PC-3 (cell line): Measurements from ENCODE around the gene CGNL1. TPM values are rescaled to one million over a fixed set of nuclear protein-coding genes. Genes with fewer than 3 reads are reported as not detected.

Source experiments
- ATAC-seq: fragments of 200-7000 bp; cut with Tn5 transposase; 2 replicates; pipeline ENCODE4 v1.9.1; 2020; ENCODE audit warnings: mild to moderate bottlenecking, moderate library complexity
- BruUV-seq: library from RNA; stranded (reverse); fragments of 400-500 nt; replicated peaks from 2 replicates; lab custom pipeline; 2021; lab: Mats Ljungman, UMichigan
- CTCF ChIA-PET: fragments of 300-600 bp; sonication (Branson Sonifier 250); formaldehyde crosslinking; loops from one replicate; lab custom pipeline; 2022; ENCODE audit warnings: antibody characterized with exemption; lab: Charles Lee
- POLR2A ChIA-PET: fragments of 300-600 bp; sonication (Branson Sonifier 250); formaldehyde crosslinking; loops from one replicate; lab custom pipeline; 2022; ENCODE audit warnings: antibody characterized with exemption; ENCODE audit not compliant: unreplicated experiment; lab: Charles Lee
- DNase-seq: peaks from one replicate; pipeline ENCODE4 v3.0.0-alpha.2; 2015
- H2AFZ ChIP-seq: fragments of 300-600 bp; sonication (generic); 2 replicates; pipeline ENCODE4 v1.6.0; 2016; ENCODE audit warnings: antibody characterized with exemption, low read length
- H3F3A ChIP-seq: fragments of 300-600 bp; sonication (generic); one replicate; pipeline ENCODE4 v1.6.0; 2017; ENCODE audit warnings: antibody characterized with exemption, low read length, control low read depth, mild to moderate bottlenecking; ENCODE audit not compliant: unreplicated experiment
- H3K27ac ChIP-seq: fragments of 300-600 bp; sonication (generic); 2 replicates; pipeline ENCODE4 v1.5.1; 2016; ENCODE audit warnings: mild to moderate bottlenecking, low read length
- H3K27me3 ChIP-seq: fragments of 300-600 bp; sonication (generic); 2 replicates; pipeline ENCODE4 v1.6.1; 2016; ENCODE audit warnings: low read length, mixed read lengths
- H3K36me3 ChIP-seq: fragments of 300-600 bp; sonication (generic); 2 replicates; pipeline ENCODE4 v1.6.1; 2016; ENCODE audit warnings: low read depth, mixed run types, low read length, mixed read lengths
- H3K4me1 ChIP-seq: fragments of 300-600 bp; sonication (generic); 2 replicates; pipeline ENCODE4 v1.5.1; 2016; ENCODE audit warnings: low read length; ENCODE audit not compliant: insufficient read depth
- H3K4me2 ChIP-seq: fragments of 300-600 bp; sonication (generic); 2 replicates; pipeline ENCODE4 v1.6.0; 2016; ENCODE audit warnings: low read length
- H3K4me3 ChIP-seq: fragments of 300-600 bp; sonication (generic); 2 replicates; pipeline ENCODE4 v1.5.1; 2016; ENCODE audit warnings: mild to moderate bottlenecking, low read length, mixed read lengths
- H3K79me2 ChIP-seq: fragments of 300-600 bp; sonication (generic); 2 replicates; pipeline ENCODE4 v1.6.1; 2017; ENCODE audit warnings: low read length, mixed read lengths
- H3K9ac ChIP-seq: fragments of 300-600 bp; sonication (generic); 2 replicates; pipeline ENCODE4 v1.6.0; 2016; ENCODE audit warnings: mild to moderate bottlenecking, low read length
- H3K9me2 ChIP-seq: fragments of 300-600 bp; sonication (generic); replicated peaks from 2 replicates; pipeline ENCODE4 v1.6.1; 2016; ENCODE audit warnings: mixed run types, low read length, mixed read lengths
- H3K9me3 ChIP-seq: fragments of 300-600 bp; sonication (generic); 2 replicates; pipeline ENCODE4 v1.6.1; 2016; ENCODE audit warnings: low read length, mixed read lengths
- H4K20me1 ChIP-seq: fragments of 300-600 bp; sonication (generic); 2 replicates; pipeline ENCODE4 v1.6.1; 2016; ENCODE audit warnings: low read length, mixed read lengths
- EZH2 ChIP-seq: fragments of 300-600 bp; sonication (generic); IDR thresholded peaks from one replicate; pipeline ENCODE4 v1.6.1; 2017; ENCODE audit warnings: antibody characterized with exemption, mild to moderate bottlenecking, low read length; ENCODE audit not compliant: unreplicated experiment
- EZH2phosphoT487 ChIP-seq: fragments of 300-600 bp; sonication (generic); IDR thresholded peaks from 2 replicates; pipeline ENCODE4 v1.6.1; 2018; ENCODE audit warnings: mild to moderate bottlenecking, antibody characterized with exemption, low read length, borderline replicate concordance
- intact Hi-C: fragments of 100-400 bp; cut with micrococcal nuclease; formaldehyde crosslinking; loops from 2 replicates; pipeline ENCODE4 v1.9.0; 2023
- total RNA-seq: library from RNA; depleted of rRNA; stranded (reverse); fragments of >200 nt; gene quantifications from 2 replicates; pipeline ENCODE4 v1.2.3, GENCODE V29; 2014
- TF ChIP-seq, protein P1 (sequence below): fragments of 300-600 bp; sonication (generic); conservative IDR thresholded peaks from 2 replicates; pipeline ENCODE4 v1.5.1; 2017; ENCODE audit warnings: antibody characterized with exemption, low read depth, mild to moderate bottlenecking, low read length

Gene CGNL1
- total RNA-seq, 1 experiment from 2014 or later, result 0.66 TPM

DNA sequence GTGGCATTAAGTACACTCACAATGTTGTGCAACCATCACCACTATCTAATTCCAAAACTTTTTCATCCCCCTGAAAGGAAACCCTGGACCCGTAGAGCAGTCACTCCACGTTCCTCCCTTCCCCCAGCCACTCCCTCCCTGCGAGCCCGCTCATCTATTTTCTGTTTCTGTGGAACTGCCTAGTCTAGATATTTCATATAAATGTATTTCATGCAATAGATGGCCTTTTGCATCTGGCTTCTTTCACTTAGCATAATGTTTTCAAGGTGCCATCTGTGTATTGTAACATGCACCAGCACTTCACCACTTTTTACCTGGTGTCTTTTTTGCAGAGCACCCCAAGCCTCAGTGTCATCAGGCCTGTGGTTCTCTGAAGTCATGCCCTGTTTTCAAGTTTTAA lies 10.7 kb downstream of the CGNL1 start:
- Histone ChIP-seq H3K27me3 (no peaks in the 10 kb centered on the region), H4K20me1 (no peaks in the 10 kb centered on the region), H3K4me3 (no peak overlapping the region), H3K9me3 (no peaks in the 10 kb centered on the region), H3K9ac (no peak overlapping the region), H3K27ac (no peak overlapping the region), H3K9me2 (no peaks in the 10 kb centered on the region), H3F3A (no peaks in the 10 kb centered on the region), H3K36me3 (no peaks in the 10 kb centered on the region), H3K79me2 (no peaks in the 10 kb centered on the region), H3K4me1 (0 out of 2 replicates have a peak, but pooled peaks cover 7% of the 10 kb centered on the region), H2AFZ (no peak overlapping the region), H3K4me2 (no peak overlapping the region)
- ATAC-seq (no peak), DNase-seq (no peak)
- TF ChIP-seq, protein P1, sequence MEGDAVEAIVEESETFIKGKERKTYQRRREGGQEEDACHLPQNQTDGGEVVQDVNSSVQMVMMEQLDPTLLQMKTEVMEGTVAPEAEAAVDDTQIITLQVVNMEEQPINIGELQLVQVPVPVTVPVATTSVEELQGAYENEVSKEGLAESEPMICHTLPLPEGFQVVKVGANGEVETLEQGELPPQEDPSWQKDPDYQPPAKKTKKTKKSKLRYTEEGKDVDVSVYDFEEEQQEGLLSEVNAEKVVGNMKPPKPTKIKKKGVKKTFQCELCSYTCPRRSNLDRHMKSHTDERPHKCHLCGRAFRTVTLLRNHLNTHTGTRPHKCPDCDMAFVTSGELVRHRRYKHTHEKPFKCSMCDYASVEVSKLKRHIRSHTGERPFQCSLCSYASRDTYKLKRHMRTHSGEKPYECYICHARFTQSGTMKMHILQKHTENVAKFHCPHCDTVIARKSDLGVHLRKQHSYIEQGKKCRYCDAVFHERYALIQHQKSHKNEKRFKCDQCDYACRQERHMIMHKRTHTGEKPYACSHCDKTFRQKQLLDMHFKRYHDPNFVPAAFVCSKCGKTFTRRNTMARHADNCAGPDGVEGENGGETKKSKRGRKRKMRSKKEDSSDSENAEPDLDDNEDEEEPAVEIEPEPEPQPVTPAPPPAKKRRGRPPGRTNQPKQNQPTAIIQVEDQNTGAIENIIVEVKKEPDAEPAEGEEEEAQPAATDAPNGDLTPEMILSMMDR, result no peak
- TF ChIP-seq EZH2phosphoT487 (no peak), EZH2 (no peak)
- ChIA-PET CTCF (no interaction called here), POLR2A (no interaction called here)
- intact Hi-C loops, result no loop called here
- BruUV-seq, result no TSS peak

DNA sequence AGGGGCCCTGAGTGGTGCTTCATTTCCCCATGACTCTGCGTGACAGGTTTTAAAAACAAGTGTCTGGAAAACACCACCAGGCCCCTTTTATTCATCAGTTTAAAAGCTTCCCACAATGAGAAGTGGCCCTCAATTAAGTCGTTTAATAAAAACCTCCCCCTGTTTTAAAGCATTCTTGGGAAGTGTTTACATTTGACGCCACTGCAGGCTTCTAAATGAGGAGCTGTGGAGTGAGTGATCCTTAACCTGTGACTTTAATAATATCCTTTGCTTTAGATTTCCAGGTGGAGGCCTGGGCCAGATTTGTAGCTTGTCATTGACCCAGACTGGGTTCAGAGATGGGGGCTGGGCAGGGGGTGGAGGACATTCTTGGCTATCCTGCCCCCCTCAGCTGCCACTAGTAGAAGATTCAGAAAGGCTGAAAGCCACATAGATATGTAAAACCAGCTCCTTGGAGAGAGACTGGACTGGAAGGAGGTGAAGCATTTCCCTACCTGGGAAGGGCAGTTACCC lies 11.3 kb downstream of the CGNL1 start:
- 0 out of 2 replicates have a peak, but pooled peaks cover 7% of the 10 kb centered on the region for H3K4me1 ChIP-seq
- no peak overlapping the region for H2AFZ ChIP-seq
- POLR2A ChIA-PET, result no interaction called here
- ATAC-seq (no peak), DNase-seq (no peak)
- no peaks in the 10 kb centered on the region for H3K36me3 ChIP-seq
- CTCF ChIA-PET, result no interaction called here
- intact Hi-C loops, result no loop called here
- no peak overlapping the region for H3K4me2 ChIP-seq
- H3K4me3 ChIP-seq, result no peak overlapping the region
- no peaks in the 10 kb centered on the region for H3F3A ChIP-seq
- H3K9me3 ChIP-seq, result no peaks in the 10 kb centered on the region
- no TSS peak for BruUV-seq
- H4K20me1 ChIP-seq, result no peaks in the 10 kb centered on the region
- no peaks in the 10 kb centered on the region for H3K9me2 ChIP-seq
- H3K9ac ChIP-seq, result no peak overlapping the region
- H3K27me3 ChIP-seq, result no peaks in the 10 kb centered on the region
- no peak for TF ChIP-seq EZH2
- no peak for TF ChIP-seq EZH2phosphoT487
- H3K27ac ChIP-seq, result no peak overlapping the region
- H3K79me2 ChIP-seq, result no peaks in the 10 kb centered on the region

DNA sequence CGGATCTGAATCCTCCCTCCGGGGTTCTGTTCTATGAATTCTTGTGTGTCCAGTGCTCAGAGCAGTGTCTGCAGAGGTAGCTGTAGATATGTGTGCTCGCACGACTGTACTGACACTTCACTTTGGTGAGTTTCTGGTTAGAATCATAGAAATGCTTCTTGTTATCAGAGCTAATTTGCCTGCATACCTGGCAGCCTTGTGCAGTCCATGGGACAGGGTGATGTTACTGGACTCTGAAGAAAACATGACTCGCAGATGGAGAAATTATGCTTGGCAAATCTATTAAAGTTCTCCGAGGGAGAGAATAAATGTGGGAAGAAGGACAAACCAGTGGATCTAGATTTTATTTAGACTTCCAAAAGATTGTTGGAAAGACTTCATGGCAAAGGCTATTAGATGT lies 12.2 kb downstream of the CGNL1 start:
- no peak for ATAC-seq
- intact Hi-C loops, result no loop called here
- Histone ChIP-seq H3K4me3 (no peak overlapping the region), H3K9ac (no peak overlapping the region), H3K9me3 (no peaks in the 10 kb centered on the region), H3K79me2 (no peaks in the 10 kb centered on the region), H3F3A (no peaks in the 10 kb centered on the region), H3K36me3 (no peaks in the 10 kb centered on the region), H3K4me1 (0 out of 2 replicates have a peak, but pooled peaks cover 7% of the 10 kb centered on the region), H4K20me1 (no peaks in the 10 kb centered on the region), H3K27me3 (no peaks in the 10 kb centered on the region), H3K4me2 (no peak overlapping the region), H2AFZ (no peak overlapping the region), H3K27ac (no peak overlapping the region), H3K9me2 (no peaks in the 10 kb centered on the region)
- ChIA-PET CTCF (no interaction called here), POLR2A (no interaction called here)
- BruUV-seq, result no TSS peak
- no peak for TF ChIP-seq EZH2
- TF ChIP-seq, protein P1, result no peak
- TF ChIP-seq EZH2phosphoT487, result no peak
- no peak for DNase-seq
